HepG2 (cell line): Measurements from ENCODE around the gene MACROD2. TPM values are rescaled to one million over a fixed set of nuclear protein-coding genes. Genes with fewer than 3 reads are reported as not detected.

Experiments
- ATAC-seq: fragments of 200-7000 bp; cut with Tn5 transposase; 3 replicates; pipeline ENCODE4 v1.9.1; 2020; ENCODE audit warnings: mild to moderate bottlenecking, moderate library complexity
- BruUV-seq: library from RNA; stranded (reverse); fragments of 400-500 nt; replicated peaks from 2 replicates; lab custom pipeline; 2021; lab: Mats Ljungman, UMichigan
- CTCF ChIA-PET: fragments of 300-600 bp; formaldehyde crosslinking; extraction: SDS; loops from one replicate; lab custom pipeline; 2021; ENCODE audit warnings: low total read pairs, inconsistent platforms, low intra/inter-chr PET ratio; lab: Yijun Ruan, JAX
- POLR2A ChIA-PET: fragments of 350-600 bp; sonication (Branson Sonifier 250); formaldehyde crosslinking; loops from one replicate; lab custom pipeline; 2020; ENCODE audit warnings: antibody characterized with exemption, inconsistent platforms; lab: Yijun Ruan, JAX
- DNase-seq: peaks from one replicate; pipeline ENCODE4 v3.0.0-alpha.2; 2015; ENCODE audit warnings: low spot score
- FAIRE-seq: peaks from 3 replicates; lab custom pipeline; 2011; peaks lifted over from hg19 to GRCh38; lab: Jason Lieb, UNC
- H2AFZ ChIP-seq: one replicate; pipeline ENCODE4 v1.6.1; 2011; ENCODE audit warnings: low read length, inconsistent platforms
- H3K27ac ChIP-seq: fragments of 300-600 bp; 3 replicates; pipeline ENCODE4 v1.8.0; 2011; ENCODE audit warnings: mixed run types, mild to moderate bottlenecking, mixed read lengths, low read length, inconsistent platforms; ENCODE audit not compliant: insufficient read depth; ENCODE audit errors: extremely low read length
- H3K27me3 ChIP-seq, 2 experiments: fragments of 200-600 bp in 1 of 2; 2 replicates in 1 of 2; 3 replicates in 1 of 2; pipeline versions ENCODE4 v1.6.0 to v1.8.0; 2011; ENCODE audit warnings: low read length in 2 of 2, mild to moderate bottlenecking in 2 of 2, moderate library complexity in 2 of 2, inconsistent platforms in 1 of 2; ENCODE audit not compliant: insufficient read depth in 2 of 2, control insufficient read depth in 1 of 2
- H3K36me3 ChIP-seq, 2 experiments: fragments of 200-600 bp in 1 of 2; replicated peaks in 1 of 2; 2 replicates in 1 of 2; 3 replicates in 1 of 2; pipeline versions ENCODE4 v1.5.1 to v1.8.0; 2011; ENCODE audit warnings: low read length in 2 of 2, inconsistent platforms in 1 of 2; ENCODE audit not compliant: insufficient read depth in 2 of 2, control insufficient read depth in 1 of 2
- H3K4me1 ChIP-seq: 2 replicates; pipeline ENCODE4 v1.5.1; 2012; ENCODE audit warnings: low read length, inconsistent platforms; ENCODE audit not compliant: insufficient read depth
- H3K4me2 ChIP-seq: 2 replicates; pipeline ENCODE4 v1.6.0; 2011; ENCODE audit warnings: low read depth, low read length, inconsistent platforms
- H3K4me3 ChIP-seq, 3 experiments: fragments of 200-600 bp in 1 of 3; sonication (generic), shearing (Covaris generic) in 1 of 3; replicated peaks in 1 of 3; 2 replicates each; pipeline ENCODE4 v1.5.1; 2011 to 2016; ENCODE audit warnings: low read length in 3 of 3, inconsistent platforms in 2 of 3, low read depth in 2 of 3, mild to moderate bottlenecking in 2 of 3, control low read depth in 1 of 3, mixed read lengths in 1 of 3; ENCODE audit not compliant: insufficient read depth in 1 of 3
- H3K79me2 ChIP-seq: one replicate; pipeline ENCODE4 v1.6.1; 2011; ENCODE audit warnings: low read length, inconsistent platforms; ENCODE audit not compliant: insufficient read depth
- H3K9ac ChIP-seq: 2 replicates; pipeline ENCODE4 v1.6.0; 2011; ENCODE audit warnings: mild to moderate bottlenecking, low read depth, low read length, inconsistent platforms; ENCODE audit not compliant: insufficient read depth
- H3K9me3 ChIP-seq: 2 replicates; pipeline ENCODE4 v1.5.1; 2012; ENCODE audit warnings: mild to moderate bottlenecking, low read length
- H4K20me1 ChIP-seq: 2 replicates; pipeline ENCODE4 v1.6.0; 2011; ENCODE audit warnings: inconsistent platforms, mild to moderate bottlenecking, low read length, moderate library complexity; ENCODE audit not compliant: insufficient read depth
- GFI1 ChIP-seq: sonication (generic); formaldehyde crosslinking; IDR thresholded peaks from 2 replicates; pipeline ENCODE4 v1.5.0; 2020; ENCODE audit warnings: missing genetic modification reagents, mild to moderate bottlenecking, borderline replicate concordance
- SIN3B ChIP-seq: fragments of 150-350 bp; IDR thresholded peaks from 2 replicates; pipeline ENCODE4 v1.6.1; 2014; ENCODE audit warnings: low read length
- SUZ12 ChIP-seq: fragments of 150-350 bp; IDR thresholded peaks from 2 replicates; pipeline ENCODE4 v1.6.1; 2014; ENCODE audit warnings: low read depth, low read length
- SYNCRIP ChIP-seq: fragments of 200-400 bp; formaldehyde crosslinking; IDR thresholded peaks from 2 replicates; pipeline ENCODE4 v1.6.1; 2018; ENCODE audit warnings: mild to moderate bottlenecking, low read depth, low read length; ENCODE audit not compliant: insufficient read depth
- XBP1 ChIP-seq: sonication (generic); formaldehyde crosslinking; IDR thresholded peaks from 2 replicates; pipeline ENCODE4 v1.5.0; 2020; ENCODE audit warnings: missing genetic modification reagents
- ZFP62 ChIP-seq: sonication (generic); formaldehyde crosslinking; IDR thresholded peaks from 2 replicates; pipeline ENCODE4 v1.4.0; 2020; ENCODE audit warnings: missing genetic modification reagents
- ZKSCAN1 ChIP-seq: fragments of 150-350 bp; IDR thresholded peaks from 2 replicates; pipeline ENCODE4 v1.6.1; 2014; ENCODE audit warnings: low read length
- ZKSCAN5 ChIP-seq: sonication (generic); formaldehyde crosslinking; IDR thresholded peaks from 2 replicates; pipeline ENCODE4 v1.5.1; 2020; ENCODE audit warnings: mild to moderate bottlenecking, missing genetic modification reagents
- ZMAT3 ChIP-seq: sonication (generic); formaldehyde crosslinking; conservative IDR thresholded peaks from 2 replicates; pipeline ENCODE4 v1.7.0; 2021; ENCODE audit warnings: missing genetic modification reagents
- ZNF138 ChIP-seq: sonication (generic); formaldehyde crosslinking; IDR thresholded peaks from 2 replicates; pipeline ENCODE4 v1.5.0; 2020; ENCODE audit warnings: mild to moderate bottlenecking, low read depth, missing genetic modification reagents
- ZNF709 ChIP-seq: sonication (generic); formaldehyde crosslinking; IDR thresholded peaks from 2 replicates; pipeline ENCODE4 v1.5.0; 2020; ENCODE audit warnings: mild to moderate bottlenecking, missing genetic modification reagents
- ZNF878 ChIP-seq: sonication (generic); formaldehyde crosslinking; IDR thresholded peaks from 2 replicates; pipeline ENCODE4 v1.8.1; 2023; ENCODE audit warnings: mild to moderate bottlenecking, missing genetic modification reagents, moderate library complexity
- WGBS: methylation state at CpG from one replicate; pipeline ENCODE4 v1.1.6; 2017; ENCODE audit warnings: low lambda C conversion rate; 5-methylcytosine and 5-hydroxymethylcytosine counted together
- in situ Hi-C: cut with HindIII; loops from 2 replicates; pipeline ENCODE4 v1.10.0; 2017; ENCODE audit warnings: low pct_unique_long_range_greater_than_20kb; ENCODE audit not compliant: extremely low pct_ligation_motif_present
- intact Hi-C: fragments of 100-400 bp; cut with micrococcal nuclease; formaldehyde crosslinking; loops from one replicate; pipeline ENCODE4 v1.10.0; 2022; ENCODE audit not compliant: unreplicated experiment
- polyA plus RNA-seq, 8 experiments: library from polyadenylated mRNA; depleted of rRNA in 3 of 8; stranded (reverse) in 7 of 8; unstranded in 1 of 8; fragments of >200 nt; fragmentation: Illumina TruSeq in 4 of 8; extraction: Trizol in 4 of 8; gene quantifications; 2 replicates each; pipeline versions ENCODE4 v1.2.1 to v1.2.3, GENCODE V29; 2011 to 2016; ENCODE audit warnings: low read depth in 4 of 8, missing spikeins in 1 of 8, mixed read lengths in 1 of 8; ENCODE audit not compliant: insufficient read depth in 1 of 8
- total RNA-seq, 5 experiments: library from RNA; depleted of rRNA; stranded (reverse); fragments of >200 nt; fragmentation: Illumina TruSeq; extraction: Trizol; gene quantifications; 2 replicates each; pipeline ENCODE4 v1.2.3, GENCODE V29; 2016; ENCODE audit warnings: low read depth in 1 of 5
- TF ChIP-seq, protein P1 (sequence below): IDR thresholded peaks from 2 replicates; pipeline ENCODE4 v1.6.1; 2018; ENCODE audit warnings: missing genetic modification reagents, mild to moderate bottlenecking, missing compliant biosample characterization

The MACROD2 gene
- total and polyA plus RNA-seq, 2 of the 13 experiments (the other 11 are each of a cell fraction or from before 2014, with no cell fraction given), result 0.13 to 0.51 TPM

GRCh38 chr20:15976047-15976736 lies 1980.9 kb downstream of the MACROD2 start (continued):
- TF ChIP-seq SYNCRIP, result no peak
- no peak for TF ChIP-seq ZKSCAN5 (CRISPR knock-in tag)

GRCh38 chr20:15977026-15977425 lies 1981.7 kb downstream of the MACROD2 start:
- in situ Hi-C loops, result no loop called here
- H3K4me2 ChIP-seq, result no peak overlapping the region
- TF ChIP-seq ZKSCAN1 (no peak), ZMAT3 (CRISPR knock-in tag) (no peak), SIN3B (no peak), XBP1 (CRISPR knock-in tag) (no peak), GFI1 (CRISPR knock-in tag) (no peak), ZNF878 (CRISPR knock-in tag) (no peak), SUZ12 (no peak), ZFP62 (CRISPR knock-in tag) (no peak), ZNF138 (no peak), ZNF709 (CRISPR knock-in tag) (no peak)
- TF ChIP-seq, protein P1, sequence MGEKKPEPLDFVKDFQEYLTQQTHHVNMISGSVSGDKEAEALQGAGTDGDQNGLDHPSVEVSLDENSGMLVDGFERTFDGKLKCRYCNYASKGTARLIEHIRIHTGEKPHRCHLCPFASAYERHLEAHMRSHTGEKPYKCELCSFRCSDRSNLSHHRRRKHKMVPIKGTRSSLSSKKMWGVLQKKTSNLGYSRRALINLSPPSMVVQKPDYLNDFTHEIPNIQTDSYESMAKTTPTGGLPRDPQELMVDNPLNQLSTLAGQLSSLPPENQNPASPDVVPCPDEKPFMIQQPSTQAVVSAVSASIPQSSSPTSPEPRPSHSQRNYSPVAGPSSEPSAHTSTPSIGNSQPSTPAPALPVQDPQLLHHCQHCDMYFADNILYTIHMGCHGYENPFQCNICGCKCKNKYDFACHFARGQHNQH (CRISPR knock-in tag), result no peak
- TF ChIP-seq, all 625 proteins: peak for 0
- no peak overlapping the region for H3K27ac ChIP-seq
- H3K9ac ChIP-seq, result no peak overlapping the region
- FAIRE-seq (no peak), ATAC-seq (no peak), DNase-seq (no peak)
- no peaks in the 10 kb centered on the region for H3K36me3 ChIP-seq
- CTCF ChIA-PET, result no interaction called here
- H3K27me3 ChIP-seq, result no peaks in the 10 kb centered on the region
- BruUV-seq, result no TSS peak
- POLR2A ChIA-PET, result no interaction called here
- H3K4me3 ChIP-seq, result no peak overlapping the region
- no peaks in the 10 kb centered on the region for H3K79me2 ChIP-seq
- no peaks in the 10 kb centered on the region for H3K4me1 ChIP-seq
- peaks cover 74% of the 10 kb centered on the region for H3K9me3 ChIP-seq
- intact Hi-C loops, result no loop called here
- no peak overlapping the region for H2AFZ ChIP-seq
- H4K20me1 ChIP-seq, result no peaks in the 10 kb centered on the region
- WGBS, result 8% methylated on average over 5 of the region's 5 CpGs
